Fibroblast of skin of right biceps (primary cell): ENCODE results near the gene ZNRF1.
"Not testable (repeated sequence)": the region's sequence is repeated elsewhere in the genome, so short reads cannot be mapped to it uniquely, and the experiment has no call there.

Source experiments
- DNase-seq: peaks from one replicate; pipeline ENCODE4 v3.0.0-alpha.2; 2013

ZNRF1 gene

GRCh38 chr16:75003931-75004330, 5.1 kb downstream of the ZNRF1 start:
- DNase-seq: peak; percentile 24

- DNase-seq: no peak
Observed at GRCh38 chr16:75004460-75004859, 5.6 kb downstream of the ZNRF1 start.

GRCh38 chr16:75005697-75006096, 6.9 kb downstream of the ZNRF1 start:
- DNase-seq: no peak

GRCh38 chr16:75007443-75007842, 8.6 kb downstream of the ZNRF1 start:
- DNase-seq: no peak

DNA sequence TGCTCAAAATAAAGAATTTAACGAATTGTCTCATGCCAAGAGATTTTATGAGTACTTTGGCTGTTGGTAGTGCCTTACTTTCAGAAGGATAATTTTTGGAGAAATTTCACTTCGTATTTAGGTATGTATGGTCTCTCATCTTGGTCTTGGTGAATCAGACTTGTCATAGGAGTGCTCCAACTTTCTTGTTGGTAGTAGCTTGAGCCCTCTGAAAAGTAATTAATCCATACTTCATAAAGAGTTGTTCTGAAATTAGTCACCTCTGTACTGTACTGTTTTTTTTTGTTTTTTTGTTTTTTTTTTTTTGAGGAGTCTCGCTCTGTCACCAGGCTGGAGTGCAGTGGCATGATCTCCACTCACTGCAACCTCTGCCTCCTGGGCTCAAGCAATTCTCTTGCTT, 11.6 kb downstream of the ZNRF1 start:
- DNase-seq: no peak

DNA sequence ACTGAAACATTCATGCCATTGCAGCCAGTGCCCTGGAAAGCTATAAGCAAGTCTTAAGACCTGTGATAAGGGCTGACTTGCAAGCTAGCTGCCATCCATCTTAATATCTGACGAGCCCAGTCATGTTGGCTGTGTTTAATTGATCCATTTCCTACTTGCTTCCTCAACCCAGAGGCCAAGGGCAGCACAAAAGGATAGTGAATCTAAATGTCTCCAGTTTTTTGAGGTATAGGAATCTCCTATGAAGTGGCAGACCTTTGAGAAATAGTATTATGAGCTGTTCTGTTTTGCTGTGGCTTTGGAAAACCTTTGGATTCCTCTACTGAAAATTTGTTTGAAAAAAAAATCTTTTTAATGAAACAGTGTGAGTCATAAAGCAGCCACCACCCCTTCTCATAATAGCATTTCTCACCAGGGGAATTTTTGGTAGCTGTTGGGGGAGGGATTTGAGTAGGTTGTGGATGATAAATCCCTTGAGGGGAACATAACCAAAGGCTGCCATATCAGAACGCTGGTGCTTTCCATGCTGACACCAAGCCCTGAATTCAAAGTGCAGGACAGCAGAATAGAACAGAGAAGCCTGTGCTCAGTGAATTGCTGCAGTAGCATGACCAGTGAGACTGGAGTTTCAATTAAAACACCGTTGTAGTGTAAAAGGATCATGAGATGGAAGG, 12.9 kb downstream of the ZNRF1 start:
- DNase-seq: peak; percentile 96

- DNase-seq: no peak
Observed at GRCh38 chr16:75012380-75013081, 13.7 kb downstream of the ZNRF1 start.

DNA sequence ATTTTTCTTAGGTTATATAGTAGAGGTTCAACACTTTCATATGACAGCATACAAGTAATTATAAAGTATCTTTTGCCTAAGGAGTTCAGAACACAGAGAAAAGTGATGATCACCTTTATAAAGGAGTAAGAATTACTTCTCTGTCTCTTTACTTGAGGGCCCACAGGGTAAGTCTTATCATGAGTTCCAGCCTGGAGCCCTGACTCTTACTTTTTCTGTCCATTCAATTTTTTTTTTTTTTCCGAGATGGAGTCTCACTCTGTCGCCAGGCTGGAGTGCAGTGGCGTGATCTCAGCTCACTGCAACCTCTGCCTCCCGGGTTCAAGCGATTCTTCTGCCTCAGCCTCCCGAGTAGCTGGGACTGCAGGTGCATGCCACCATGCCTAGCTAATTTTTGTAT, 14.3 kb downstream of the ZNRF1 start:
- DNase-seq: not testable (repeated sequence)

DNA sequence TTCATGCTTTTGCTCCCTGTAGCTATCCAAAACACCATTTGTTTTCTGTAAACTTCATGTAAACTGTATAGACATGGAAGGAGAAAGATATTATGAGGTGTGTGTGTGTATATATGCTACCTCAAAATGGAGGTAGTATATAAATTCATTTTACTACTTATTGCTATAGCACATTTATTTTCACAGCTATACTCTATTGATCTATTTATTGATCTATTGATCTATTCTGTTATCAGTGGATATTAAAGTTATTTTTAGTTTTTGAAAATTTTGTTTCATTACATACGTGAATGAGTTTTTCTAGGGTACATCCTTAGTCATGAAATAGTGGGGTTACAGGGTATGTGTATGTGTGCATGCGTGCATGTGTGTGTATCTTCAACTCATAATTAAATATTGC, 15.5 kb downstream of the ZNRF1 start:
- no peak for DNase-seq

DNA sequence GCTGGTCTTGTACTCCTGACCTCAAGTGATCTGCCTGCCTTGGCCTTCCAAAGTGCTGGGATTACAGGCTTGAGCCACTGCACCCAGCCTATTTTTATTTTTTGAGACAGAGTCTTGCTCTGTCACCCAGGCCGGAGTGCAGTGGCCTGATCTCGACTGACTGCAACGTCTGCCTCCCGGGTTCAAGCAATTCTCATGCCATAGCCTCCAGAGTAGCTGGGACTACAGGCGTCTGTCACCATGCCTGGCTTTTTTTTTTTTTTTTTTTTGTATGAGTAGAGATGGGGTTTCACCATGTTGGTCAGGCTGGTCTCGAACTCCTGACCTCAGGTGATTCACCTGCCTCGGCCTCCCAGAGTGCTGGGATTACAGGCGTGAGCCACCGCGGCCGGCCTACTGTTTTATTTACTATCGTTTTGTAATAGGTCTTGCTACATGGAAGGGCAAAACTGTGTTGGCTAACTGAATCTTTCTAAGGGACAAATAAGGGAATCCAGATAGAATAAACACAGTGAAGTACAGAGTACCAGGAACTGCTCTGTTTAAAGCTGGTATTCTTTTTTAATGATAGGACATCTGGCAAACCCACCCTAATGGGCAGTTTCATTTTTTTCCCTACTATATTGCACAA, 17.7 kb downstream of the ZNRF1 start:
- not testable (repeated sequence) for DNase-seq

GRCh38 chr16:75017670-75018525, 19.1 kb downstream of the ZNRF1 start:
- no peak for DNase-seq

DNA sequence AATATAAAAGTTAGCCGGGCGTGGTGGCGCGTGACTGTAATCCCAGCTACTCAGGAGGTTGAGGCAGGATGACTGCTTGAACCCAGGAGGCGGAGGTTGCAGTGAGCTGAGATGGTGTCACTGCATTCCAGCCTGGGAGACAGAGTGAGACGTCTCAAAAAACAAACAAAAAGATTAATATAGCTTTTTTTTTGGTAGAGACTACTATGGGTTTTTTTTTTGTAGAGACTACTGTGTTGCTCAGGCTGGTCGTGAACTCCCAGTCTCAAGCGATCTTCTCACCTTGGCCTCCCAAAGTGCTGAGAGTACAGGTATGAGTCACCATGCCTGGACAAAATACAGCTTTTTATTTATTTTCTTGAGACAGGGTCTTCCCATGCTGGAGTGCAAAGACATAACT, 20.2 kb downstream of the ZNRF1 start:
- DNase-seq: no peak

- no peak for DNase-seq
Observed at GRCh38 chr16:75019586-75019985, 20.8 kb downstream of the ZNRF1 start.

DNA sequence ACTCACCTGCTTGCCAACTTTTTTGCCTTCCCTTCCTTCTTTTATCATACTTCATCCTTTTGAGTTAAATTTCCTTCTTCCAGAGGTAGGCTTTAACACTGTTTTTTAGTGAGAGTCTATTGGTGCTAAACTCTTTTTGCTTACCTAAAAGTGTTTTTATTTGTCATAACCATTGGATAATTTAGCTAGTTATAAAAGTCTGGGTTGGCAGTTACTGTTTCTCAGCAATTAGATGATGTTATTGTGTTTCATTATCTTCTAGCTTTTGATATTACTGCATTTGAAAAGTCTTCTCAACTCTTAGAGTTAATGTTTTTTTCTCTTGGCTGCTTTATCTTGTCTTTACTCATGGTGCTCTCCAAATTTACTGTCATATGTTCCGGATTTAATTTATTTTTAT, 22.6 kb downstream of the ZNRF1 start:
- no peak for DNase-seq

DNA sequence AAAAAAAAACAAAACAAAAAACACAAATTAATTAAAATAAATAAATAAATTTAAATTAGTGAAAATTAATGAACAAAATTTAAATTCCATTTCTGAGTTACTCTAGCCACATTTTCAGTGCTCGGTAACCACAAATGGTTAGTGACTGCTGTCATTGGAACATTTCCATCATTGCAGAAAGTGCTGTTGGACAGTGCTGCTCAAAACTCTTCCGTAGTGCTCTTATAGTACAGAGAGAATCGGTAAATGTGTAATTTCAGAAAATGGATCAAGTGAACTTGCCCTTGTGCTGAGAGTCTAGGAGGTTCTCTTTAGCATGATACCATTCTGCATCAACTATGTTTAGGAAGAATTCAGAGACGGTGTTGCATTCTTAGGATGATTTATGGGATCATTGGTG, 23.7 kb downstream of the ZNRF1 start:
- no peak for DNase-seq

- DNase-seq: peak; percentile 66
Observed at GRCh38 chr16:75023009-75023408, 24.2 kb downstream of the ZNRF1 start.

- DNase-seq: no peak
Observed at GRCh38 chr16:75024182-75024581, 25.4 kb downstream of the ZNRF1 start.

GRCh38 chr16:75024594-75024993, 25.8 kb downstream of the ZNRF1 start:
- DNase-seq: no peak

GRCh38 chr16:75025761-75026160, 26.9 kb downstream of the ZNRF1 start:
- DNase-seq: peak; percentile 76

DNA sequence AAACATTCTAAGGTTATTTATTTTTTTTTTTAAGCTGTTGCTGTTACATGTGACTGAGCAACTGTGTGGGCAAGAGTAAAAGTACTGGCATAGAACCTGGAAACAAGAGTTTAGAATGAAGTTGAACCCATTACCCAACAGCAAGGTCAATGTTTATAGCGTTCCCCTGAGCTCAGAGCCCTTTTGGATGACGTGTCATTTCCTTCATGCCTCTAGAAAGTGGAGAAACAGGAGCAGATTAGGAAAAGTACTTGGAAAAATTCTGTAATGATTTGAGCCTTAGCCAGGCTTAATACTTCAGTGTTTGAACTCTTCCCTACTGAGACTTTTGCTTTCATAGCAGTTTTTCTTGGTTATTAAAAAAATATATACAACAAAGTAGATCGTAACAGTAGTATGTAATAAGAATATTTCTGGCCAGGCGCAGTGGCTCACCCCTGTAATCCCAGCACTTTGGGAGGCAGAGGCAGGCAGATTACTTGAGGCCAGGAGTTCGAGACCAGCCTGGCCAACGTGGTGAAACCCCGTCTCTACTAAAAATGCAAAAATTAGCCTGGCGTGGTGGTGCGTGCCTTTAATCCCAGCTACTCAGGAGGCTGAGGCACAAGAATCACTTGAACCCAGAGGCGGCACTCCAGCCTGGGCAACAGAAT, 27.5 kb downstream of the ZNRF1 start:
- DNase-seq: peak; percentile 91

- DNase-seq: no peak
Observed at GRCh38 chr16:75026892-75027391, 28.1 kb downstream of the ZNRF1 start.

DNA sequence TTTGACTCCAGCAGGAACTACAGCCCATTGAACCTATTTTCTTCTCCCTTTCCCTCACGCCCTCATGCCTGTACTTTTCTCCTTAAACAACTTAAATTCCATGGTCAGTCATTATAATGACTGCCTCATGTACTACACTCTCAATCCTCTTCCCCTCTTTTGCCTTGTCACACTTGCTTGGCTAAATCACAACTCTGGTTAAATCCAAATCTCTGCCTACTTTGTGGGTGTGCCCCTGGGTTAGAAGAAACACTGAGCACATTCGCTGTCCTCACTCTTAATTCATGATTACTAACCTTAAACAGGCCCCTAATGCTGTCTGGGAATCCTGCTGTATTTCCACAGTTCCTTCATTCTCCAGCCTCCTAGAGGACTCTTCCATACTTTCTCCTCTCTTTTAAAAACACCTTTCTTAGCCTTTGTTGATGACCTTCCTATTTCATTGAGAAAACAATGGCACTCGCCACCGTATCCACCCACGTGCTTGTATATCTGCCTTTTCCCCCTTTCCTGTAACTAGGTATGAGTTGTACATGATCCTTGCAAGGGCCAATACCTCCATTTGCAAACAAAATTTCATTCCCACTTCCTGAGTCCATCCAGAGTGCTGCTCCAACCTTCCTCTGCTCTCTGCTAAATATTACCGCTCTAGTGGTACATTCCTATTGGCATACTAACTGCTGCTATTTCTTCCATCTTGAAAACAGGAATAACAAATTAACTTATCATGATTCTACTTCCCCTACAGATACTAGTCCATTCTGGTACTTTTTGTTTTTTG, 28.9 kb downstream of the ZNRF1 start:
- DNase-seq: peak; percentile 42
